Astrocyte (in vitro differentiated cells and primary cell): Measurements from ENCODE around the gene ADCK1. TPM values are rescaled to one million over a fixed set of nuclear protein-coding genes. Genes with fewer than 3 reads are reported as not detected.

Experiments
- DNase-seq: peaks from one replicate; pipeline ENCODE4 v3.0.0-alpha.2; 2010; ENCODE audit warnings: low read depth
- FAIRE-seq: peaks from 2 replicates; lab custom pipeline; 2011; peaks lifted over from hg19 to GRCh38; lab: Jason Lieb, UNC
- H2AFZ ChIP-seq: 2 replicates; pipeline ENCODE4 v1.6.0; 2012; ENCODE audit warnings: low read depth, low read length, inconsistent platforms
- H3K27ac ChIP-seq: 2 replicates; pipeline ENCODE4 v1.5.1; 2011; ENCODE audit warnings: low read depth, low read length, inconsistent platforms
- H3K27me3 ChIP-seq: 2 replicates; pipeline ENCODE4 v1.6.0; 2011; ENCODE audit warnings: low read length, inconsistent platforms; ENCODE audit not compliant: insufficient read depth
- H3K36me3 ChIP-seq: 2 replicates; pipeline ENCODE4 v1.5.1; 2011; ENCODE audit warnings: low read length, inconsistent platforms; ENCODE audit not compliant: insufficient read depth
- H3K4me1 ChIP-seq: 2 replicates; pipeline ENCODE4 v1.5.1; 2011; ENCODE audit warnings: low read length, inconsistent platforms; ENCODE audit not compliant: insufficient read depth
- H3K4me2 ChIP-seq: 2 replicates; pipeline ENCODE4 v1.6.0; 2012; ENCODE audit warnings: low read length, inconsistent platforms
- H3K4me3 ChIP-seq: 2 replicates; pipeline ENCODE4 v1.5.1; 2011; ENCODE audit warnings: low read depth, mild to moderate bottlenecking, low read length, inconsistent platforms; ENCODE audit not compliant: insufficient read depth
- H3K79me2 ChIP-seq: 2 replicates; pipeline ENCODE4 v1.6.0; 2012; ENCODE audit warnings: mild to moderate bottlenecking, low read length, inconsistent platforms; ENCODE audit not compliant: insufficient read depth
- H3K9ac ChIP-seq: 2 replicates; pipeline ENCODE4 v1.6.0; 2012; ENCODE audit warnings: mild to moderate bottlenecking, low read length, inconsistent platforms
- H3K9me3 ChIP-seq: 2 replicates; pipeline ENCODE4 v1.5.1; 2012; ENCODE audit warnings: low read depth, mild to moderate bottlenecking, low read length, inconsistent platforms; ENCODE audit not compliant: insufficient read depth
- H4K20me1 ChIP-seq: 2 replicates; pipeline ENCODE4 v1.6.0; 2012; ENCODE audit warnings: low read length, inconsistent platforms; ENCODE audit not compliant: insufficient read depth
- H3K27ac Mint-ChIP-seq: one replicate; pipeline ENCODE4 v1.8.0; 2021; ENCODE audit warnings: mild to moderate bottlenecking, mixed read lengths; ENCODE audit not compliant: unreplicated experiment
- H3K27me3 Mint-ChIP-seq: one replicate; pipeline ENCODE4 v1.8.0; 2021; ENCODE audit warnings: low read depth, mixed read lengths; ENCODE audit not compliant: unreplicated experiment
- H3K36me3 Mint-ChIP-seq: one replicate; pipeline ENCODE4 v1.8.0; 2021; ENCODE audit warnings: low read depth, mixed read lengths; ENCODE audit not compliant: unreplicated experiment
- H3K4me1 Mint-ChIP-seq: one replicate; pipeline ENCODE4 v1.8.0; 2021; ENCODE audit warnings: low read depth, mixed read lengths; ENCODE audit not compliant: unreplicated experiment
- H3K4me3 Mint-ChIP-seq: one replicate; pipeline ENCODE4 v1.8.0; 2021; ENCODE audit warnings: mild to moderate bottlenecking, moderate library complexity, mixed read lengths; ENCODE audit not compliant: unreplicated experiment
- H3K9me3 Mint-ChIP-seq: one replicate; pipeline ENCODE4 v1.8.0; 2021; ENCODE audit warnings: mild to moderate bottlenecking, mixed read lengths; ENCODE audit not compliant: unreplicated experiment
- CTCF ChIP-seq: IDR thresholded peaks from 2 replicates; pipeline ENCODE4 v1.5.1; 2011; ENCODE audit warnings: low read depth, mild to moderate bottlenecking, inconsistent platforms, low read length, moderate library complexity; ENCODE audit not compliant: insufficient read depth
- EZH2 ChIP-seq: IDR thresholded peaks from 2 replicates; pipeline ENCODE4 v1.6.1; 2012; ENCODE audit warnings: mild to moderate bottlenecking, low read length, inconsistent platforms; ENCODE audit not compliant: insufficient read depth
- total RNA-seq: library from RNA; stranded (reverse); gene quantifications from 2 replicates; pipeline ENCODE4 v1.2.1, GENCODE V29; 2021

ADCK1 gene
- total RNA-seq, 1 donor from 2014 or later: 5.8 TPM

- no peak overlapping the region for H3K4me3 ChIP-seq
- peaks cover 1% of the 10 kb centered on the region for H3K4me1 Mint-ChIP-seq
- H3K27me3 ChIP-seq: no peaks in the 10 kb centered on the region
- no peak overlapping the region for H3K27ac Mint-ChIP-seq
- no peaks in the 10 kb centered on the region for H3K9me3 ChIP-seq
- no peaks in the 10 kb centered on the region for H3K9me3 Mint-ChIP-seq
- FAIRE-seq: no peak
- H3K27me3 Mint-ChIP-seq: no peaks in the 10 kb centered on the region
- peaks cover 63% of the 10 kb centered on the region for H3K79me2 ChIP-seq
- no peak overlapping the region for H3K4me2 ChIP-seq
- no peak overlapping the region for H3K27ac ChIP-seq
- DNase-seq: peak; percentile 77
- no peaks in the 10 kb centered on the region for H3K4me1 ChIP-seq
- peaks cover 41% of the 10 kb centered on the region for H3K36me3 ChIP-seq
- TF ChIP-seq EZH2: no peak
- TF ChIP-seq CTCF: no peak
- peaks cover 48% of the 10 kb centered on the region for H4K20me1 ChIP-seq
- H2AFZ ChIP-seq: no peak overlapping the region
- peaks cover 9% of the 10 kb centered on the region for H3K36me3 Mint-ChIP-seq
- H3K9ac ChIP-seq: no peak overlapping the region
- no peak overlapping the region for H3K4me3 Mint-ChIP-seq
These were observed 47.0 kb upstream of the ADCK1 start for GRCh38 chr14:77752799-77753516.

GRCh38 chr14:77760381-77761204 lies 39.3 kb upstream of the ADCK1 start, which contains the start of gene SNW1:
SNW1 (minus strand) TSS chr14:77761156; CDS start chr14:77761127, 29 bp downstream.
- TF ChIP-seq CTCF (peak; percentile 10), EZH2 (no peak)
- H3K36me3 Mint-ChIP-seq: no peaks in the 10 kb centered on the region
- no peak for FAIRE-seq

More at GRCh38 chr14:77760381-77761204, 39.3 kb upstream of the ADCK1 start, which contains the start of gene SNW1:
- no peaks in the 10 kb centered on the region for H3K9me3 ChIP-seq
- H3K27me3 Mint-ChIP-seq: no peaks in the 10 kb centered on the region
- H3K36me3 ChIP-seq: no peaks in the 10 kb centered on the region
- peak within 1 kb of the TSS; percentile 96 for H3K27ac Mint-ChIP-seq
- H3K79me2 ChIP-seq: peaks cover 53% of the 10 kb centered on the region
- H4K20me1 ChIP-seq: peaks cover 42% of the 10 kb centered on the region
- H3K4me3 ChIP-seq: peak within 1 kb of the TSS; percentile 95
- peak; percentile 87 for DNase-seq
- no peaks in the 10 kb centered on the region for H3K9me3 Mint-ChIP-seq
- peak within 1 kb of the TSS; percentile 93 for H3K4me2 ChIP-seq
- peak within 1 kb of the TSS; percentile 99 for H3K9ac ChIP-seq
- H3K4me1 Mint-ChIP-seq: peaks cover 5% of the 10 kb centered on the region
- H3K4me1 ChIP-seq: peaks cover 10% of the 10 kb centered on the region
- H3K27me3 ChIP-seq: no peaks in the 10 kb centered on the region
- H3K4me3 Mint-ChIP-seq: peak within 1 kb of the TSS; percentile 97
- H2AFZ ChIP-seq: peak within 1 kb of the TSS; percentile 96
- peak within 1 kb of the TSS; percentile 98 for H3K27ac ChIP-seq
